Activated T-cell treated with anti-CD3 and anti-CD28 coated beads, Interleukin-2, amount 50 U/mL, for 48 hours (primary cell): ENCODE measurements around the gene TNK2.
"Not testable (repeated sequence)": the region's sequence is repeated elsewhere in the genome, so short reads cannot be mapped to it uniquely, and the experiment has no call there.

ENCODE experiments used
- DNase-seq, 2 experiments: peaks; one replicate each; pipeline ENCODE4 v3.0.0-alpha.2; 2020

Gene TNK2

GRCh38 chr3:195844671-195845218 lies 63.6 kb downstream of the TNK2 start:
- no peak for DNase-seq

- DNase-seq, result no peak
These were observed 68.9 kb downstream of the TNK2 start for GRCh38 chr3:195839260-195840010.

- DNase-seq, result no peak
These were observed 69.6 kb downstream of the TNK2 start for GRCh38 chr3:195838714-195839113.

DNA sequence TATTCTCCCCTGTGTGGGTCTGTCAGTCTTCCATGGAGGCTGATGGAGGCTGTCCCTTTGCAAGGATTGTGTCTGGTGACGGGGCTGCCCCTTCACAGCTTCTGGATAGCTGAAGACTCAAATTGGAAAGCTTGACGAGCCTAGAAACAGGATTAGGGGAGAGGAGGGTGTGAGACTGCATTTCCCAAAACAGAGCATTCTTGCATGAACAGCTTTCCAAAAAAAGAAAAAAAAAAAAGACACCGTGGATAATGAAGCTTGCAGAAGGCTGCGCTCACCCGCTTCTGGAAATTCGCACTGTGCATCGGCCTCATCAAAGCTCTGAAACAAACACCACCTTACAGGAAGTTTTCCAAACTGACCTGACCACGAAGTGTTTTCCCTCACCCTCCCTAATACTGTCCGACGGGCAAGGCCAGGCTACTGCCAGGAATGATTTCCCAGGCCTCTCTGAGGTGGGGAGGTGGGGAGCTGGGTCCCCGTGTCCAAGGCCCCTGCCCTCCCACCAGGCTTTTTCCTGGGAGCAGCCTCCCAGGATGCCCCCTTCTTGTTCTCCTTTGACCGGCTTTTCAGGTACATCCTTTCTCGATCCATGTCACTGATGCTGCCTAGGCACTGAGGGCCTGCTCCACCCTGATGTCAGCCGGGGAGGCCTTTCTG lies 71.7 kb downstream of the TNK2 start:
- no peak for DNase-seq

GRCh38 chr3:195835791-195836190 lies 72.6 kb downstream of the TNK2 start:
- no peak for DNase-seq

GRCh38 chr3:195834675-195835583 lies 73.4 kb downstream of the TNK2 start:
- DNase-seq, result no peak

GRCh38 chr3:195829897-195830254 lies 78.5 kb downstream of the TNK2 start:
- DNase-seq, result no peak

DNA sequence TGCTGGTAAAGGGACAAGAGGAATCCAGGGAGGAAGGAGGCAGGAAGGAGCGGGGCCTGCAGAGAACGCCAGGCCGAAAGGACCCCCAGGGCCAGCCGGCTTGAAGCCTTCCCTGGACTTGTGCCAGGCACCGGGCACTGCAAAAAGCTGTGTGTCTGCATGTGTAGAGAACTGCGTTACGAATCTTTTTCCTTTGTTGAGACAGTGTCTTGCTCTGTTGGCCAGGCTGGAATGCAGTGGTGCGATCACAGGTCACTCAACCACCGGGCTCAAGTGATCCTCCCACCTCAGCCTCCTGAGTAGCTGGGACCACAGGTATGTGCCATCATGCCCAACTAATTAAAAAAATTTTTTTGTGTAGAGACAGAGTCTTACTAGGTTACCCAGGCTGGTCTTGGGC lies 79.6 kb downstream of the TNK2 start:
- DNase-seq, result no peak

GRCh38 chr3:195825857-195826804 lies 82.2 kb downstream of the TNK2 start:
- no peak for DNase-seq

DNA sequence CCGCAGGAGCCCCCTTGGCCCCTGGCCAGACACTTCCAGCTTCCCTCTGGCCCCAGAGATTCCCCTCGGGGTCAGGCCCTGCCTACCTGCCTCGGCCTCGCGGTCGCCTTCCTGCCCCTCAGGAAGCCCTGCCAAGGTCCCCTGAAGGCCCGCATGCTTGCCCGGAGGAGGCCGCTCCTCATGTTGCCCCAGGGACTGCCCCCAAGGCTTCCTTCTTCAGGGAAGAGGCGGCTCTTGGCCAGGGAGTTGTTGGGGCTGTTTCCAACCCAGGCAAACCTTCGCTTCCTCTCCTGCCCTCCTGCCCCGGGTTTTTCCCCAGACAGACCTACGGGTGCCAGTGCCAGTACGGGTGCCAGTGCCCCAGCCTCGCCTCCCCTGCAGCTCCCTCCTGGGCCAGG lies 83.2 kb downstream of the TNK2 start:
- DNase-seq, result no peak

- DNase-seq, result not testable (repeated sequence)
These were observed 83.7 kb downstream of the TNK2 start for GRCh38 chr3:195824425-195825190.

- no peak for DNase-seq
These were observed 84.4 kb downstream of the TNK2 start for GRCh38 chr3:195823999-195824398.

DNA sequence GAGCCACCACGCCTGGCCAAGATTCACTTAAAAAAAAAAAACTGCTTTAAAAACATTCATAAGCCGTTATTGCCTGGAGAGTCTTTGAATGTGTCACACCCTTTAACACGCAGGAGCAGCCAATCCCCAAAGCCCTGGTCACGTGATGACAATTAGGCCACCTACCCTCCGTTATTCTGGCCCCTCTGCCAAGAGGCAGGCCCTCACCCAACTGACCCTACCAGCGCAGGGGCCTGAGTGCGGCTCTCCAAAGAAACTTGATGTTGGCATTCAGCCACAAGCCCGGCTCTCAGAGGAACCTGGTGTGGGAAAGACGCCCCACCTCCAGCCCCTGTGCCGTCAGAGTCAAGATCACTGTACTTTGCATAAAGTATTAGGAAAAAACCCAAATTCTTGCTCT lies 85.1 kb downstream of the TNK2 start:
- no peak for DNase-seq

DNA sequence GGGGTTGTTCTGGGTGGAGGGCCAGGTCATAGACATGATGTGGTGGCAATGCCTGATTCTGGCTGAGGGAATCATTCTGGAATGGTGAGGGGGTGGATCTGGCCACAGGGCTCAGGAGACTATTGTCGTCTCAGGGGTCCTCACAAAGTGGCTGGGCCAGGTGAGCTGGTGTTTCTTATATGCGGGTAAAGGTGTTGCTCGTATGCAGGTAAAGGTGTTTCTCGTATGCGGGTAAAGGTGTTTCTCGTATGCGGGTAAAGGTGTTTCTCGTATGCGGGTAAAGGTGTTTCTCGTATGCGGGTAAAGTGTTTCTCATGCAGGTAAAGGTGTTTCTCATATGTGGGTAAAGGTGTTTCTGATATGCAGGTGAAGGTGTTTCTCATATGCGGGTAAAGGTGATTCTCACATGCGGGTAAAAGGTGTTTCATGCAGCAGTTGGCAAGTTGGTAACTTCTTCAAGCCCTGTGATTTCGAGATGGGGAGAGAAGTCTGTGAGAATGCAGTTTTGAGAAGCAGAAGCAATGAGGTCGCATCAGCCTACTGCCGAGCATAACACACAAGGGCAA lies 86.1 kb downstream of the TNK2 start:
- DNase-seq, result no peak

DNA sequence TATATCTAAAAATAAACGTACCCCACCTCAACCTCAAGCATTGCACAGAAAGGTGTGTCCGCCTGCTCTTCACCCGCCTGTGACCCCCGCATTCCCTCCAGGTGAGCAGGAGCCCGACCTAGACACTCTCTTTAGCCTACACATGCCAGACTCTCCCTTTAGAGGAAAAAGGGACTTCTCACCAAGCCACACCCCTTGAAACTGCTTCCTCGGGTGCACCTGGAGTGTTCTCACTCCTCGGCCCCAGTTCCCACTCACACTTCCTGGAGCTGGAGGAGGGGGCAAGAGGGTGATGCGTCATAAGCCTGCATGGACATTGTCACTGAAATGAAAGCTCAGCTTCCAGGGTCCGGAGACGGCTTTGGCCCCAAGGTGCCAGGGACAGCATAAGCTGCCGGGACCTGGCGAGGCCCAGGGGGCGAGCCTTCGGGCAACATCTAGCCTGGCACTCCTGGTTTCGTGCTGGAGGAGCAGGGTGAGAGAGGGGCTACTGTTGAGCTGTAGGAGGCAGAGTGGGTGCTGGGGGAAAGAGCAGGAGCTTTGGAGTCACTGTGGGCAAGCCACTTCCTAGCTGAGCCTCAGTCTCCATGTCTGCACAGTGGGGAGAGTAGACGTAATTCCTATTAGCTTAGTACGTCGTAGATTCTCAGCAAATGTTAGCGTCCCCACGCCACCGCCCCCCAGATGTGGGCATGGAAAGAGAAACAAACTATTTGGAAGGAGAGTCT lies 86.8 kb downstream of the TNK2 start:
- DNase-seq, result no peak

DNA sequence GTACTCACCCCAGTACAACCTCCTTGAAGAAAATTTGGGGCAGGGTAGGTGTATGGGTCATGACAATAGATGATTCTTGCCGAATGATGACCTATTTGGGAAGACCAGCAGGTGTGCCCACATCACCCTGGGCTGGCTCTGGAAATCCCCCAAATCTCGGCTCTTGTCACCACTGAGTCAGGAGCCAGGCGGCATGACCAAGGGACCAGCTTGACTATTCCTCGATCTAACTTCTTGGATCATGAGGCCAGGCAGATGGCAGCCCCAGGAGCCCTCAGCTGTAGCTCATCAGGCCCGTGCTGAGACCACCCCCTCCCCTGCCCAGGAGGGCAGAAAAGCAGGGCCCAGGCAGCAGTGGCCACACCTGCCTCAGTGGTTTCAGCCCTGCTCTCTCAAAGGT lies 87.5 kb downstream of the TNK2 start:
- DNase-seq, result no peak

DNA sequence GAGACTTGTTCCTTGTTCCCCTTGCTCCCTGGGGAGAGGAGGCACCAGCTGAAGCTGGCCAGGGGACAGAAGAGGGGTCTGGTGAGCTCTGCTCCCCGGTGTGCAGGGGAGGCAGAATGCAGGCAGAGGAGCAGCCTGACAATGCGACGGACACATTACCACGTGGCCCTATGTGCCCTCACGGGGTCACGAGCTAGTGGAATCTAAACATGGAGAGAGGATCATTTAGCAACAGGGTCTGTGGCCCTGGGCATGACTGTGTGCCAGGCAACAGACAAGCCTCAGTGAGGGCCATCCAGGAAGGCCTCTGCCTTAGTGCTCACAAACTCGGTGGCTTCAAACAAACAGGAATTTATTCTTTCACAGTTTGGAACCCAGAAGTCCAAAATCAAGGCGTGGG lies 88.2 kb downstream of the TNK2 start:
- DNase-seq, result no peak

DNA sequence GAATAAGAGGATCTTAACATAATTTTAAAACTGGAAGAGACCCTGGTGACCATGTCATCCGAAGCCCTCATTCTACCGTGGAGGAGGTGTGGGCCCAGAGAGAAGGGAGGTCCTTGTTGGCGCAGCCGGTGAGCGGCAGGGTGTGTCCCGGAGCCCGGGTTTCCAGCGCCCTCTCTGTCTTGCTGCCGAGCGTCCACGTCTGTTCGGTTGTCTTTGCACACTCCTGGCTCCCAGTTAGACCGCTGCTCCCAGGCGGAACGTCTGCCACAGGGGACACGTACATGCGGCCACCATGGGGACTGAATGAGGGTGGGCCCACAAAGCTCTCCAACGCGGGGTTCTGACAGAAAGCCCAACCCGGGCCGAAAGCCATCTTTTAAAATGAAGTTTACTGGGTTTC lies 90.0 kb downstream of the TNK2 start:
- DNase-seq, result no peak

GRCh38 chr3:195817578-195818135 lies 90.7 kb downstream of the TNK2 start:
- DNase-seq, result no peak
